MCF 10A (cell line): ENCODE measurements around the gene RPTOR. TPM values are rescaled to one million over a fixed set of nuclear protein-coding genes. Genes with fewer than 3 reads are reported as not detected.

Experiments
- BruUV-seq: library from RNA; stranded (reverse); fragments of 400-500 nt; replicated peaks from 2 replicates; lab custom pipeline; 2021; lab: Mats Ljungman, UMichigan
- CTCF ChIA-PET: fragments of 300-600 bp; sonication (Branson Sonifier 250); formaldehyde crosslinking; extraction: SDS; loops from one replicate; lab custom pipeline; 2021; ENCODE audit warnings: antibody characterized with exemption, inconsistent platforms; lab: Yijun Ruan, JAX
- POLR2A ChIA-PET: fragments of 300-600, 350-650 bp; sonication (Branson Sonifier 250); formaldehyde crosslinking; extraction: SDS; loops from one replicate; lab custom pipeline; 2020; ENCODE audit warnings: antibody characterized with exemption, inconsistent platforms; lab: Yijun Ruan, JAX
- DNase-seq: peaks from one replicate; pipeline ENCODE4 v3.0.0-alpha.2; 2018; ENCODE audit not compliant: unreplicated experiment
- H3K27ac Mint-ChIP-seq: one replicate; pipeline ENCODE4 v1.8.0; 2022; ENCODE audit warnings: mild to moderate bottlenecking, low read depth, mixed read lengths; ENCODE audit not compliant: unreplicated experiment
- H3K27me3 Mint-ChIP-seq: one replicate; pipeline ENCODE4 v1.8.0; 2022; ENCODE audit warnings: mixed read lengths; ENCODE audit not compliant: insufficient read depth, unreplicated experiment
- H3K36me3 Mint-ChIP-seq: one replicate; pipeline ENCODE4 v1.8.0; 2022; ENCODE audit warnings: mild to moderate bottlenecking, moderate library complexity, mixed read lengths; ENCODE audit not compliant: insufficient read depth, unreplicated experiment
- H3K4me1 Mint-ChIP-seq: one replicate; pipeline ENCODE4 v1.8.0; 2022; ENCODE audit warnings: mixed read lengths; ENCODE audit not compliant: insufficient read depth, unreplicated experiment
- H3K4me3 Mint-ChIP-seq: one replicate; pipeline ENCODE4 v1.8.0; 2022; ENCODE audit warnings: mild to moderate bottlenecking, moderate library complexity, mixed read lengths; ENCODE audit not compliant: unreplicated experiment
- H3K9me3 Mint-ChIP-seq: one replicate; pipeline ENCODE4 v1.8.0; 2022; ENCODE audit warnings: mixed read lengths; ENCODE audit not compliant: unreplicated experiment
- intact Hi-C: fragments of 100-400 bp; cut with micrococcal nuclease; formaldehyde crosslinking; loops from 2 replicates; pipeline ENCODE4 v1.14.1; 2022
- total RNA-seq: library from RNA; stranded (reverse); gene quantifications from 2 replicates; pipeline ENCODE4 v1.2.3, GENCODE V29; 2022
- TF ChIP-seq, protein P1 (sequence below): fragments of 200-600 bp; IDR thresholded peaks from one replicate; pipeline ENCODE4 v1.8.0; 2022; ENCODE audit warnings: antibody characterized with exemption, mild to moderate bottlenecking; ENCODE audit not compliant: unreplicated experiment

The RPTOR gene
- total RNA-seq, 1 experiment from 2014 or later, result 41.3 TPM

DNA sequence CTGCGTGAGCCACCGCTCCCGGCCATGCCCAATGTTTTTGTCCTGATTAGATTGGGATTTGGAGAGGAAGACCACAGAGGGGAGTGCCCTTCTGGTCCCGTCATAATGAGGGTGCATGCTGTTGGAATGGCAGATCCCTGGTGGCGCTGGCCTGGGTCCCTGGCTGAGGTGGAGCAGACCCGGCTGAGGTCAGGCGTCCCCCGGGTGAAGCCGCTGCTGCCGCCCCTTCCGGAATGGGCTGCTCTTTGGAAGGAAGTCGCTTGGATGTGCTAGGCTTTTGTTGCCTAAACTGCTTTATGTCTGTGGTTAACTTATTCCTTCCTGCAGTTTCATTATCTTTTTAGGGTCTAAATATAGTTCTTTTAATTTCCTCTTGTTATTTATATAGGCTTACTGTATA lies 326.7 kb downstream of the RPTOR start:
- ChIA-PET CTCF (interaction anchor here (0.6 kb wide), 1 partner anchor 368 kb away, joined by 3 read pairs; the partner anchor contains the start of gene NDUFAF8), POLR2A (interaction anchor here (1.0 kb wide), 1 partner anchor 30 kb away, joined by 3 read pairs; no protein-coding TSS in a partner anchor)
- H3K27ac Mint-ChIP-seq, result no peak overlapping the region
- H3K4me3 Mint-ChIP-seq, result no peak overlapping the region
- no peaks in the 10 kb centered on the region for H3K27me3 Mint-ChIP-seq
- no peak for DNase-seq
- TF ChIP-seq, protein P1, sequence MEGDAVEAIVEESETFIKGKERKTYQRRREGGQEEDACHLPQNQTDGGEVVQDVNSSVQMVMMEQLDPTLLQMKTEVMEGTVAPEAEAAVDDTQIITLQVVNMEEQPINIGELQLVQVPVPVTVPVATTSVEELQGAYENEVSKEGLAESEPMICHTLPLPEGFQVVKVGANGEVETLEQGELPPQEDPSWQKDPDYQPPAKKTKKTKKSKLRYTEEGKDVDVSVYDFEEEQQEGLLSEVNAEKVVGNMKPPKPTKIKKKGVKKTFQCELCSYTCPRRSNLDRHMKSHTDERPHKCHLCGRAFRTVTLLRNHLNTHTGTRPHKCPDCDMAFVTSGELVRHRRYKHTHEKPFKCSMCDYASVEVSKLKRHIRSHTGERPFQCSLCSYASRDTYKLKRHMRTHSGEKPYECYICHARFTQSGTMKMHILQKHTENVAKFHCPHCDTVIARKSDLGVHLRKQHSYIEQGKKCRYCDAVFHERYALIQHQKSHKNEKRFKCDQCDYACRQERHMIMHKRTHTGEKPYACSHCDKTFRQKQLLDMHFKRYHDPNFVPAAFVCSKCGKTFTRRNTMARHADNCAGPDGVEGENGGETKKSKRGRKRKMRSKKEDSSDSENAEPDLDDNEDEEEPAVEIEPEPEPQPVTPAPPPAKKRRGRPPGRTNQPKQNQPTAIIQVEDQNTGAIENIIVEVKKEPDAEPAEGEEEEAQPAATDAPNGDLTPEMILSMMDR, result no peak
- no peaks in the 10 kb centered on the region for H3K9me3 Mint-ChIP-seq
- peaks cover 18% of the 10 kb centered on the region for H3K36me3 Mint-ChIP-seq
- intact Hi-C loops, result no loop called here
- H3K4me1 Mint-ChIP-seq, result peaks cover 9% of the 10 kb centered on the region
- no TSS peak for BruUV-seq

DNA sequence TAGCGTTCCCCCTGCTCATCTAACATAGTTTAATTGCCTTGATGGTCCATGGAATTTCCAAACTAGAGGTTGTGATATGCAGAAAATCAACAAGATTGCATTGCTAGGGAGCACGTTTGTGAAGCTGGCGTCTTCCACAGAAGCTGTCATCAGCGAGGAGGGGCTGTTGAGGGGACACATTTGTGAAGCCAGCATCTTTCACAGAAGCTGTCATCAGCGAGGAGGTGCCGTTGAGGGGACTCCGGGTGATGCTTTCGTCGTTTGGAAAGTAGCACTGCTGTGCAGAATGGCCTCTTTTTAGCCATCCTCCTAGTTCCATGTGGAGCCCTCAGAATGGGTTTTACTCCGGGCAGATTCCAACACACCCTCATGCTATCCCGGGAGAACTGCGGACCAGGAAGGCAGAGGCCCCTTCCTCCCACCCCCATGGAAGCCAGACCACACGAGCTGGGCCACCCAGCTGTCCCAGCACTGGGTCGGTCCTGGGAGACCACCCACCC lies 327.4 kb downstream of the RPTOR start:
- intact Hi-C loops, result no loop called here
- BruUV-seq, result no TSS peak
- no peak for DNase-seq
- TF ChIP-seq, protein P1, result no peak
- H3K4me3 Mint-ChIP-seq, result no peak overlapping the region
- ChIA-PET POLR2A (interaction anchor here (1.0 kb wide), 1 partner anchor 29 kb away, joined by 3 read pairs; no protein-coding TSS in a partner anchor), CTCF (interaction anchor here (0.5 to 0.8 kb wide), 3 partner anchors 109 to 781 kb away, joined by 3 read pairs; partner anchors contain the start of gene NDUFAF8)
- H3K9me3 Mint-ChIP-seq, result no peaks in the 10 kb centered on the region
- no peaks in the 10 kb centered on the region for H3K27me3 Mint-ChIP-seq
- H3K36me3 Mint-ChIP-seq, result peaks cover 20% of the 10 kb centered on the region
- no peak overlapping the region for H3K27ac Mint-ChIP-seq
- H3K4me1 Mint-ChIP-seq, result peaks cover 9% of the 10 kb centered on the region

DNA sequence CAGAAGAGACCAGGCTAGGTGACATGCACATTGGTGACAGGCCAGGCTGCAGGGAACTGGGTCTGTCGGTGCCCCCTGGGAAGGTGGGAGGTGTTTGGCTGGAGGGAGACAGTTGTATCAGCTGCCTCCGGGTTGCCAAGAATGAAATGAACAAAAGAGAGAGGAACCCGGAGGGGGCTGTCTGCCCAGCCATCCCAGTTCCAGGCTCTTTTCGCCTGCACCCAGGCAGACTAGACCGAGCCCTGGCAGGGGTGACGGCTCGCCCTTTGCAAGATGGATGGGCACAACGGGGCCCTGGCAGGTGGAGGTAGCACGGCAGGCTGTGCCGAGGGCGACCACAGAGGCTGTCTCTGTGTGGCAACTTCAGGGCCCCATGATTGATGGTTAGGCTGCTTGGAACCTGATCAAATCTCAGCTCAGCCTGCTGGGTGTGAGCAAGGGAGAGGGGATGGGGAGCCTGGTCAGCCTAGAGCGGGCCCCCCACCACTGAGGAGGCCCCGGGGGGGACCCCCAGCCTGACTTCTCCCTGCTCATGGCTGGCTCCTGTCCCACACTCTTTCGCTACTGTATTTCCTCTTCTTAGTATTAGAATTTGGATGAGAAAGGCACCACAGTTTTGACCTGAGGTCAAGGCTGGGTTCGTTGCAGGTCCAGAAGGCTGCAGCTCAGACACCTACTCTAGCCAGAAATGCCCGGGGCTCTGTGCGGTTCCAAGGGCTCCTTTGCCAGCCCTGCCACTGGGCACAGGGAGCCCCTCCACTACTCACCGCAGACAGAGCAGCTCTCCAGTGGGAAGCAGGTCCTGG lies 328.1 kb downstream of the RPTOR start:
- H3K27me3 Mint-ChIP-seq, result no peaks in the 10 kb centered on the region
- CTCF ChIA-PET, result interaction anchor here (0.5 to 1.2 kb wide), 4 partner anchors 27 to 781 kb away, joined by 3 to 4 read pairs (median 3); no protein-coding TSS in a partner anchor
- BruUV-seq, result no TSS peak
- H3K4me3 Mint-ChIP-seq, result no peak overlapping the region
- no peaks in the 10 kb centered on the region for H3K9me3 Mint-ChIP-seq
- H3K4me1 Mint-ChIP-seq, result peaks cover 9% of the 10 kb centered on the region
- POLR2A ChIA-PET, result interaction anchor here (0.7 kb wide), 1 partner anchor 9 kb away, joined by 3 read pairs; no protein-coding TSS in a partner anchor
- TF ChIP-seq, protein P1, result no peak
- intact Hi-C loops, result no loop called here
- no peak overlapping the region for H3K27ac Mint-ChIP-seq
- H3K36me3 Mint-ChIP-seq, result peaks cover 17% of the 10 kb centered on the region
- no peak for DNase-seq
